GM12864 (cell line): ENCODE results near the gene KTN1.

Experiments
- DNase-seq: peaks from one replicate; pipeline ENCODE4 v3.0.0-alpha.2; 2011; ENCODE audit warnings: low read depth
- H3K4me3 ChIP-seq: 2 replicates; pipeline ENCODE4 v1.5.1; 2011; ENCODE audit warnings: mild to moderate bottlenecking, low read depth, low read length, control low read depth
- CTCF ChIP-seq: IDR thresholded peaks from 2 replicates; pipeline ENCODE4 v1.5.1; 2011; ENCODE audit warnings: low read depth, mild to moderate bottlenecking, moderate library complexity, low read length, control low read depth, inconsistent platforms; ENCODE audit errors: missing control alignments

Gene KTN1

GRCh38 chr14:55593698-55594097 lies 13.7 kb downstream of the KTN1 start:
- H3K4me3 ChIP-seq = no peak overlapping the region
- no peak for DNase-seq

GRCh38 chr14:55599250-55599879 lies 19.4 kb downstream of the KTN1 start:
- no peak for DNase-seq
- H3K4me3 ChIP-seq = no peak overlapping the region
- no peak for TF ChIP-seq CTCF

More at GRCh38 chr14:55593698-55594097, 13.7 kb downstream of the KTN1 start:
- no peak for TF ChIP-seq CTCF

- H3K4me3 ChIP-seq = no peak overlapping the region
- DNase-seq = no peak
- no peak for TF ChIP-seq CTCF
Measured at GRCh38 chr14:55600784-55601561, 21.0 kb downstream of the KTN1 start.

GRCh38 chr14:55603401-55603953 lies 23.5 kb downstream of the KTN1 start:
- TF ChIP-seq CTCF = no peak
- H3K4me3 ChIP-seq = no peak overlapping the region
- DNase-seq = no peak

GRCh38 chr14:55604488-55604887 lies 24.5 kb downstream of the KTN1 start:
- TF ChIP-seq CTCF = no peak

GRCh38 chr14:55604900-55605418 lies 25.0 kb downstream of the KTN1 start:
- no peak overlapping the region for H3K4me3 ChIP-seq
- no peak for DNase-seq
- TF ChIP-seq CTCF = no peak

More at GRCh38 chr14:55604488-55604887, 24.5 kb downstream of the KTN1 start:
- DNase-seq = no peak
- no peak overlapping the region for H3K4me3 ChIP-seq
